ENCODE results near the gene EPB41L1.

DNA sequence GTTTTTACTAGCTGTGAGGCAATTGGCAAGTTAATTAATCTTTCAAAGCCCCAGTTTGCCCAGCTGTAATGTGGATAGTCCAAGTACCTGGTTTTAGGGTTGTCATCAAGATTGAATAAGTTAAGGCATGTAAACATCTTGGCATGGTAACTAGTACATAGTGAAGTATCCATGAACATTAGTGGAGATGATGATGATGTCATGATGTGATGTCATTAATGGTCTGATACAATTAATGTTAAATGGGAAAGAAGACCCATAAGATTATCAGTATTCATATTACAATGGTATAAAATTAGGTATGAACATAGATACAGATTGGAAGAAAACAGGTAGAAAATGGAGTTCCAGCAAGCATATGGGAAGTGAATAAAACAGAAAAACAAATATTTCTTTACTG lies 5.3 kb downstream of the EPB41L1 start:
- TF ChIP-seq, protein P1, sequence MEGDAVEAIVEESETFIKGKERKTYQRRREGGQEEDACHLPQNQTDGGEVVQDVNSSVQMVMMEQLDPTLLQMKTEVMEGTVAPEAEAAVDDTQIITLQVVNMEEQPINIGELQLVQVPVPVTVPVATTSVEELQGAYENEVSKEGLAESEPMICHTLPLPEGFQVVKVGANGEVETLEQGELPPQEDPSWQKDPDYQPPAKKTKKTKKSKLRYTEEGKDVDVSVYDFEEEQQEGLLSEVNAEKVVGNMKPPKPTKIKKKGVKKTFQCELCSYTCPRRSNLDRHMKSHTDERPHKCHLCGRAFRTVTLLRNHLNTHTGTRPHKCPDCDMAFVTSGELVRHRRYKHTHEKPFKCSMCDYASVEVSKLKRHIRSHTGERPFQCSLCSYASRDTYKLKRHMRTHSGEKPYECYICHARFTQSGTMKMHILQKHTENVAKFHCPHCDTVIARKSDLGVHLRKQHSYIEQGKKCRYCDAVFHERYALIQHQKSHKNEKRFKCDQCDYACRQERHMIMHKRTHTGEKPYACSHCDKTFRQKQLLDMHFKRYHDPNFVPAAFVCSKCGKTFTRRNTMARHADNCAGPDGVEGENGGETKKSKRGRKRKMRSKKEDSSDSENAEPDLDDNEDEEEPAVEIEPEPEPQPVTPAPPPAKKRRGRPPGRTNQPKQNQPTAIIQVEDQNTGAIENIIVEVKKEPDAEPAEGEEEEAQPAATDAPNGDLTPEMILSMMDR (IDR thresholded peaks at IDR 0.05) = no peak
- no peak for TF ChIP-seq POLR2A (IDR thresholded peaks at IDR 0.05)

All from lower leg skin (tissue), 3 donors.